GM18520 (cell line): ENCODE data around the gene SELENOM.
"Not testable (repeated sequence)": the region's sequence is repeated elsewhere in the genome, so short reads cannot be mapped to it uniquely, and the experiment has no call there.

ENCODE experiments used
- ATAC-seq: cut with Tn5 transposase; IDR thresholded peaks from one replicate; pipeline ENCODE4 v1.9.1; 2021; ENCODE audit not compliant: unreplicated experiment

SELENOM gene

DNA sequence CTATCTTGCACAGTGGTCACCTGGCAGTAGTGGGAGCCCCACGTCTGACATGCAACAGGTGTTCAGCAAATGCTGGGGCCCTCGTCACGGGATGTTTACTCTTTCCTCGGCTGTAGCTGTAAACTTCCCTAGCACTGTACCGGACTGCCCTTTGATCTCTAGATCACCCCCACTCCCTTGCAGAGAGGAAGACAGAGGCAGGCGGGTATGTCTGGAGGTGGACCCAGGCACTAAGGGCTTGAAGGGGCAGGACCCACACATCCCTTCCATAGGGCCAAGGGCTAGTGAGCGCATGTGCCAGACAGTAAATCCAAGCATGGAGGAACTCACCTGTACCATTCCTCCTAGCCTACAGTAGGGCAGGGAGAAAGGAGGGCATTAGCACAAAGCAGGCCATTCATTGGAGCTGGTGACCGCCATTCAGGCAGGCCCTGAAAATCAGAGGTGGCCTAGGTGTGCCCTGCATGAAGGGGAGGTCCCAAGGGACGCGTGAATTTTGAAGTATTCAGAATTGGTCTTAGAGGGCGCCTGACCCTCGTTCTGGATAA, 28.2 kb downstream of the SELENOM start:
- no peak for ATAC-seq

GRCh38 chr22:31078389-31078788, 29.0 kb downstream of the SELENOM start:
- ATAC-seq = not testable (repeated sequence)

DNA sequence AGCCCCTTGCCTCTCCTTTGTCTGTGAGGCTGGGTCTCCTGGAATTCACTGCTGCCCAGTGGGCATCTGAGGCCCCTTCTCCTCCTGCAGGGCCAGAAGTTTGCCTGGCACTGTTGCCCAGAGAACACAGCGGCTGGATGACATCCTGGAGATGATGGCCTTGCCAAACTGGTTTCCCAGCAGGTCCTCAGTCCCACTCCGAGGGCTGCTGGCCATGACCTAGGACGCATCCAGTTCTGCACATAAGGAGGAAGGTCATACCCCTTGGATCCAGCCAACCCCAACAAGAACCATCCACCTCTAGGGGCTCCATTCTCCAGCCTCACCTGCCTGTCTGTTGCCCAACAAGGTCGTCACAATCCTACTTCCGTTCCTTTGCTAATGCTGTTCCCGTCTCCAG, 29.7 kb downstream of the SELENOM start:
- no peak for ATAC-seq

- ATAC-seq = no peak
Measured at GRCh38 chr22:31075961-31076360, 31.4 kb downstream of the SELENOM start.

- ATAC-seq = not testable (repeated sequence)
Measured at GRCh38 chr22:31073545-31074145, 33.7 kb downstream of the SELENOM start.

- ATAC-seq = not testable (repeated sequence)
Measured at GRCh38 chr22:31073125-31073524, 34.2 kb downstream of the SELENOM start.

- not testable (repeated sequence) for ATAC-seq
Measured at GRCh38 chr22:31069691-31070314, 37.6 kb downstream of the SELENOM start.

GRCh38 chr22:31068970-31069369, 38.4 kb downstream of the SELENOM start:
- ATAC-seq = no peak

DNA sequence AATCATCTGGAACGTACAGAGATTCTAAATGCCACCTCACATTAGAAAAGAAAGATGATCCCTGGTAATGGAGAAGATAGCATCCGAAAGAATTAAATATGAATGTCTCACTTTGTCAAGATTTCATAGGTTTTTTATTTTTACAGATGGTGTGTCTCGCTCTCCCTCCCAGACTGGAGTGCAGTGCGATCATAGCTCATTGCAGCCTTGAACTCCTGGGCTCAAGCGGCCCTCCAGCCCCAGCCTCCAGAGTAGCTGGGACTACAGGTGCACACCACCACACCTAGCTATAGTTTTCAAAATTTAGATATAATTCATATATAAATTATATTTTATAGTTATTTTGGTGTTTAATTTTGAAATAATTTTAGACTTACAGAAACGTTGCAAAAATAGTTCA, 43.0 kb downstream of the SELENOM start:
- no peak for ATAC-seq

DNA sequence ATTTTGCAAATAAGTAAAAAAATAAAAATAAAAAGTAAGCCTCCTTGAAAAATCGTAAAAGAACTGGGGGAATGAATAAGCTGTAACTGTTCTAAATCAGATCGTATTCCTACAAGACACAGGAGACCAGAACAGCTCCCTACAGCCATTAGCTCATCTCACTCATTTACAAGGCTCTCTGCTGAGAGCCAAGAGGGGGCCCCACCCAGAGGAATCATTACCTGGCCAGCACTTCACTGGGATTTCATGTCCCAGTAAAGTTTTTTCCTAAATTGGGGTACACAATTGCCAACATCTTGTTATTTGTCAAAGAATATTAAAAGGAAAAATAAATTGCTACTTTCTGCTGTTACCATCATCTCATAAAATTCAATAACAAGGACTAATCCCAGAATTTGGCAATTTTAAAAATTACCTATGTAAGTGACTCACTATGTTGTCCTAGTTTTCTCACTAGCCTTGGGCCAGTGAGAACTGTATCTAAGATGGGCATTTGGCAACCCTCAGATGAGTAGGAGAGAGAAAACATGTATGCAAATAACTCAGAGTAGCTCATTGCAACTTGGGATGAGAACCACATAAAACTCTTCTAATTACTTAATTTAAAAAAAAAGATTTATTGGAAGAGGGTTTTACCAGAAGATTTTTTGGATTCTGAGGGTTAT, 44.7 kb downstream of the SELENOM start:
- no peak for ATAC-seq

DNA sequence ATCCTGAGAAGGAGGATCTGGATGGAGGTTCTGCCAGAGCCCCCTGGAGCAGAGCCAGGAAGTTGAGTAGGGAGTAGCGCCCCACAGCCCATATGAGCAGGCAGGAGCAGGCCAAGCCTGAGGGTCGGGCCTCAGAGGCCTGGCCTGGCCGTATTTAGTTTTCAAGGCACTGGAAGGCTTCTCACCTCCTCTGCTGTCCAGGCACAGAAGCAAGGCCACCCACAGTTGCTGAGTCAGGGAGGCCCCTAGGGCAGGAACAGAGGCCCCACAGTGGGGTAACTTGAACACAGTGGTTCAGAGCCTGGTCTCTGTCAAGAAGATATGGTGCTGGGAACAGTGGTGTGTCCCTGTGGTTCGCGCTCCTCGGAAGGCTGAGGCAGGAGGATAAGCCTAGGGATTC, 47.7 kb downstream of the SELENOM start:
- not testable (repeated sequence) for ATAC-seq

GRCh38 chr22:31056986-31057599, 50.3 kb downstream of the SELENOM start:
- ATAC-seq = no peak

- no peak for ATAC-seq
Measured at GRCh38 chr22:31055635-31056159, 51.7 kb downstream of the SELENOM start.

DNA sequence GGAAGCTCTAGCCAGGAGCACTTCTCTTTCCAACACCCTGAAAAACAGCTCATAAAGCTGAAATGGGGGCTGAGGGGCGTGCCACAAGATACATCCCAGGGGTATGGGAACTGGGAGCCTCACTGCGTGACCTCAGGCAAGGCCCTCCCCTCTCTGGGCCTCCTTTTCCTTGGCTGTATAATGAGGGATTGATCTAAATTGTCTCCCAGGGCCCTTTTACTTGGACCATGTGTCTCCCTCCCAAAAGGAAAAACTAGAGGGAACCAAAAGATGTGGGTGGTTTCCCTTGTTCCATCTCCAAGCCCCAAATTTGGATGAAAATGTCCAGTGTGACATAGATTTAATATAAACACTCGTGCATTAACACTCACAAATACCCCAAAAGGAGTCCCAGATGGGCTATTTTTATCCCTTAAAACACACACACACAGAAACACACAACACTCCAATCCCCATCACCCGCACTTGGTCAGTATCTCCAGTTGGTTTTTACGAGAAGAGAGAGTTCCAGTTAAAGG, 52.2 kb downstream of the SELENOM start:
- no peak for ATAC-seq
